Raji (cell line): ENCODE results near the gene CXCL6.

Source experiments
- POLR2A ChIP-seq: IDR thresholded peaks from 2 replicates; pipeline ENCODE4 v1.6.1; 2011; ENCODE audit warnings: low read depth, low read length, control low read depth; ENCODE audit not compliant: insufficient read depth

CXCL6 gene

GRCh38 chr4:73853246-73853704 lies 16.8 kb downstream of the CXCL6 start, which contains the start of gene PF4V1:
Gene PF4V1 (plus strand): TSS chr4:73853296. CDS start chr4:73853363, 67 bp downstream.
- no peak for TF ChIP-seq POLR2A

GRCh38 chr4:73853718-73854473 lies 17.4 kb downstream of the CXCL6 start:
- no peak for TF ChIP-seq POLR2A

- TF ChIP-seq POLR2A, result no peak
Observed at GRCh38 chr4:73855406-73855805, 18.9 kb downstream of the CXCL6 start.

- TF ChIP-seq POLR2A, result no peak
Observed at GRCh38 chr4:73856518-73856917, 20.0 kb downstream of the CXCL6 start.

- no peak for TF ChIP-seq POLR2A
Observed at GRCh38 chr4:73859614-73860088, 23.2 kb downstream of the CXCL6 start.

- no peak for TF ChIP-seq POLR2A
Observed at GRCh38 chr4:73860181-73860580, 23.7 kb downstream of the CXCL6 start.

- no peak for TF ChIP-seq POLR2A
Observed at GRCh38 chr4:73860917-73861316, 24.4 kb downstream of the CXCL6 start.

- TF ChIP-seq POLR2A, result no peak
Observed at GRCh38 chr4:73862322-73862721, 25.8 kb downstream of the CXCL6 start.

GRCh38 chr4:73864365-73864764 lies 27.9 kb downstream of the CXCL6 start:
- TF ChIP-seq POLR2A, result no peak

- TF ChIP-seq POLR2A, result no peak
Observed at GRCh38 chr4:73864961-73865360, 28.5 kb downstream of the CXCL6 start.

- TF ChIP-seq POLR2A, result no peak
Observed at GRCh38 chr4:73865431-73866096, 29.1 kb downstream of the CXCL6 start.

- no peak for TF ChIP-seq POLR2A
Observed at GRCh38 chr4:73866246-73866645, 29.8 kb downstream of the CXCL6 start.

GRCh38 chr4:73867783-73868182 lies 31.3 kb downstream of the CXCL6 start:
- no peak for TF ChIP-seq POLR2A

- no peak for TF ChIP-seq POLR2A
Observed at GRCh38 chr4:73868206-73869129, 32.0 kb downstream of the CXCL6 start.

GRCh38 chr4:73869130-73870055 lies 32.9 kb downstream of the CXCL6 start, which contains the start of gene CXCL1:
Gene CXCL1 (plus strand): TSS chr4:73869393. CDS start chr4:73869471, 78 bp downstream.
- no peak for TF ChIP-seq POLR2A

GRCh38 chr4:73870260-73870659 lies 33.8 kb downstream of the CXCL6 start:
- no peak for TF ChIP-seq POLR2A
